EH (cell line): ENCODE data around the gene SPRR3.

Source experiments
- DNase-seq: peaks from one replicate; pipeline ENCODE4 v3.0.0-alpha.2; 2015; ENCODE audit warnings: low read depth

SPRR3 gene, protein sequence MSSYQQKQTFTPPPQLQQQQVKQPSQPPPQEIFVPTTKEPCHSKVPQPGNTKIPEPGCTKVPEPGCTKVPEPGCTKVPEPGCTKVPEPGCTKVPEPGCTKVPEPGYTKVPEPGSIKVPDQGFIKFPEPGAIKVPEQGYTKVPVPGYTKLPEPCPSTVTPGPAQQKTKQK

GRCh38 chr1:153001382-153001781, at the start of gene SPRR3:
TSS of gene SPRR3 (plus strand) at chr1:153001749. CDS start at chr1:153003021, 1,272 bp downstream.
- DNase-seq: no peak

- DNase-seq: no peak
Observed at GRCh38 chr1:152953761-152954160, 47.8 kb upstream of the SPRR3 start.

DNA sequence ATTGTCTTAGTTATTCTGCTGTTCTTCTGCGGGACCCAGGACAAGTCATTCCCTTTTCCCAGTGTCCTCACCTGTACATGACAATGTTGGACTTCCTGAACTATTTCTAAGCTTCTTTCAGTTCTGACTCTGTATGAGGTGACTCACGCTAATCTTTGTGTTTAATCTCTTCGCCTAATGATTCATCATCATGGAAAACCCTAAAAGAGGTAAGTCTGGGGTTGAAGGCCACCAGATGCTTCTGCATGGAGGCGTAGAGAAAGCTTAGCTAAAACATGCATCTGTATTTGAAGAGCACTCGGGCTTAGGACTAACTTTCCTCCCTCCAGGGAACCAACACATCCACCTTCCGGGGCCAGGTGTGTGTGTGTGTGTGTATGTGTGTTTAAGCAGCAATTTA, 47.1 kb upstream of the SPRR3 start:
- peak; percentile 1 for DNase-seq

DNA sequence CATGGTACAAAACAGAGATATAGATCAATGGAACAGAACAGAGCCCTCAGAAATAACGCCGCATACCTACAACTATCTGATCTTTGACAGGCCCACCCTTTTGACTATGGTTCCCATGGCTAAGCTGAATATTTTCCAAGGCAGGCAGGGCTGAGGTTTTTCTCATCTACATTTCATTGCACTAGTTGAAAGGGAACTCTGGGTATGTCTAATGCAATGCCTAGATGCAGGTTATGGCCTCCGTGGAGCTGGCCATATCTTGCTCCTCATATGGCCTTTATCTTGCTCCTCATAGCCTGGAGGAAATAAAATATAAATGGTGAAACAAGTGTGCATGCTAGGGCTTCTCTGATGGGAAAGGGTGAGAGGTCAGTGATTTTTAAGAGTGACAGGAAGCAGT, 44.0 kb upstream of the SPRR3 start:
- DNase-seq: no peak

DNA sequence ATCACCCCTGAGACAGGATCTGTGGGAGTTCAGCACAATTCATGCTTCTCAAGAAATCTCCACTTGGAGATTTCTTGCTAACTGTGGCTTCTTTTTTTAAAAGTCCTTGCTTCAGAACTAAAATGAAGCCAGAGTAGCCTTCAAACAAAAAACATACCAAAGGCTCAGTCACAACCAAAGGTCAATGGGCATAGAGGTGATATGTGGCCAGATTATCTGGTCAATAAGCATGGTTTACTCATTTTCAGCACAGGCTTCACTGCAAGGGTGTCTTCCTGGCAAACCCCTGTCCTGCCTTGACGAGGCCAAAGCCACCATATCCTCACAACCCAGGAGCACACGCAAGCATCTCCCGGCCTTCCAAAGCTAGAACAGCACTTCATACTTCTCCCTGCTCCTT, 42.3 kb upstream of the SPRR3 start:
- DNase-seq: no peak

- DNase-seq: no peak
Observed at GRCh38 chr1:152959801-152960451, 41.6 kb upstream of the SPRR3 start.

- no peak for DNase-seq
Observed at GRCh38 chr1:152960452-152961044, 41.0 kb upstream of the SPRR3 start.

- DNase-seq: no peak
Observed at GRCh38 chr1:152961226-152961891, 40.2 kb upstream of the SPRR3 start.

GRCh38 chr1:152962876-152963415, 38.6 kb upstream of the SPRR3 start:
- DNase-seq: no peak

DNA sequence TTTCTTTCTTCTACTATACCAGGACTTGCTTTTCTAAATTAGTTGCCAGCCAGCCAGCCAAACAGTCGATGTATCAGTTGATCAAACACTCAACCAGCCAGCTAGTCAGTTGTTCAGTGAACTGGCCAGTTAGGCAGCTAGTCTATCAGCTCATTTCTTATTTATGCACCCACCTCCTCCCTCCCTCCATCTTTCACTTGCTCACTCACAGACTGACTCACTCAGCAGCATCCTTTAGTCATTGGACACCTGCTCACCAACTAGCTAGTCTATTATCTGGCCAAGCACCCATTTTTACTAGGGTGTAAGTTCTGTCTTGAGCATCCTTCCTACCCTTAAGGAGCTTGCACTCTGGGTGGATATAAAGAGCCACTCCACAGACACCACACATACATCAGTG, 37.0 kb upstream of the SPRR3 start:
- no peak for DNase-seq

- no peak for DNase-seq
Observed at GRCh38 chr1:152965853-152966252, 35.7 kb upstream of the SPRR3 start.

DNA sequence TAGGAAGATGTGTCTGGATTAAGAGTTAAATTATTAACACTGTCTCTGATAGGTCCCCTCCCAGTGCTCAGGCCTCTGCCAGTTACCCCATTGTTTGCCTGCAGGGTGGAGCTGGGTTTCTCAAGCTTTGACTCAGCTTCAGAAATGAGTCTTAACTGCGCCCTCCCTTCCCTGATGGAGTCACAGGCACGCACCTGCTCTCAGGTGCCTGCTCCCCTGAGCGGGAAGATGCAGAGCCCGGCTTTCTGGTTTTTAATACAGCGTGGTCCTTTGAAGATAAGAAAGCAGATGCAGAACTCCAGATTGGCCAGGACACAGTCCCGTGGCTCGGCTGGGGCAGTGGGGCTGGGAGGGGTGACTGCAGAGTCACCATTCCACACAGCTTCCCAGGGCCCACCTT, 34.3 kb upstream of the SPRR3 start:
- DNase-seq: no peak

DNA sequence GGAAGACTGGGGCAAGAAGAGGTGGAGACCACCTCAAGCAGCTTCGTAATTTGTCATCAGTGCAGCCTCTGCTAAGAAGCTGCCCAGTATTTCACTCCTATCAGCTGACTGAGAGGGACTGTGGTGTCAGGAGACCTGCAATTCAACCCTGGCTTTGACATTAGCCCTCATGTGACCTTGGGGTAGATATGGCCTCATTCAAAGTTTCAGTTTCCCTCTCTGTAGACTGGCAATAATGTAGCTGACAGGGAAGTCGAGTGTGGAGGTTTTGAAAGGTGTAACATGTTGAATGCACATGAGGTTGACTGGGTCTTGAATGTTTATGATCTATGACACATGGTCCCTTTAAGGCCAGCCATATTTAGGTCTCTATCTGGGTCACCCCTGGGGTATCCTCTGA, 33.3 kb upstream of the SPRR3 start:
- DNase-seq: no peak

DNA sequence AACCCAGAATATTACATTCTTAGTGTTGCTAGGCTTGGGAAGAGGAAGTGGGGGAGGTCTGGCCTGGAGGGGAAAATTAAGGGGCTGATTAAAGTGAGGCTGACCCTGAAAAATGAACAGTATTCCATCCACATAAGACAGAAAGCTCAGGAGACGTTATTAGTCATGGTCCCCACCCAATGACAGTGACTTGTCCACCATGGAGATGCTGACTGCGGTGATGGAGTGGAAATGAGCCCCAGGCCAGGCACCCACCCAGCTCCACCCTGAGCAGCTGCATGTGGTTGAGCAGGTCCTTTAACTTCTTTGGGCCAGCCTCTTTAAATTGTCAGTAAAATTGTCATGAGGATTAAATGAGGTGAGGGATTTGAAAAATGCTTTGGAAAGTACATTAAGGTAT, 32.5 kb upstream of the SPRR3 start:
- DNase-seq: no peak

- DNase-seq: no peak
Observed at GRCh38 chr1:152970495-152970894, 31.1 kb upstream of the SPRR3 start, which contains the start of gene SPRR4. TSS of gene SPRR4 (plus strand) at chr1:152970648. CDS start at chr1:152971891, 1,243 bp downstream.

- DNase-seq: no peak
Observed at GRCh38 chr1:152972196-152972886, 29.2 kb upstream of the SPRR3 start.

DNA sequence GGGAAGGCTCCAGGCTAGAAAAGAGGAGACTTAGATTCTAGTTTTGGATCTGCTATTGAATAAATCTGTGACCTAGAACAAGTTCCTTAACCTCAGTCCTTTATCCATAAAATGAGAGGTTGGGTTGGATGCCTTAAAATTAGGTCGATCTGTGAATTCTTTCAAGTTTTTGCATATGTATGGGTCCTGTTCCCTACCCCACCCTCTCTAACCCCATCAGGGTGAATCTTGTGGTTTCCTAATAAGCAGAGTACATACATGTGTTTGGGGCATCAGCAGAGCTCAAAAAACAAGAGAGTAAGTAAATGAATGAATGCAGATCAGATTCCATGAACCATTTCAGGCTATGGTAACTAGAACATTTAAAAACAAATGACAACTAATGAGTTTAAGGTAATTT, 24.9 kb upstream of the SPRR3 start:
- DNase-seq: no peak

GRCh38 chr1:152977614-152978013, 23.9 kb upstream of the SPRR3 start:
- DNase-seq: no peak

DNA sequence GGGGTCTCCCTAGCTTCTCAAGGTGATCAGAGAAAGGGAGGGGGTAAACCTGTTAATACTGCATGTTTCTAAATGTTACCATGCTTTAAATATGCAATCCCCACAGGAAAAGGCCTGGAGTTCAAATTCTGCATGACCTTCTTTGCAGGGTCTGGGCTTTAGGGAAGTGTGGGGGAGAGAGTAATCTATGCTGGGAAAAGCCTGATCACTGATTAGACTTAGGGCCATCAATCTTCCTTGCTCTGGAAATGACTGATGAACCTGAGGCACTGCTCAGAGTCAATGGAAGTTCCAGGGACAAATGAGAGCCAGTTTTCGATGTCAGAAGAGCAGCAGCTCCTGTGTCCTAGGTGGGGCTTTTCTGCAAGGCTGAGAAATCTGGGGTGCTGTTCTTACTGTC, 20.9 kb upstream of the SPRR3 start:
- DNase-seq: no peak

DNA sequence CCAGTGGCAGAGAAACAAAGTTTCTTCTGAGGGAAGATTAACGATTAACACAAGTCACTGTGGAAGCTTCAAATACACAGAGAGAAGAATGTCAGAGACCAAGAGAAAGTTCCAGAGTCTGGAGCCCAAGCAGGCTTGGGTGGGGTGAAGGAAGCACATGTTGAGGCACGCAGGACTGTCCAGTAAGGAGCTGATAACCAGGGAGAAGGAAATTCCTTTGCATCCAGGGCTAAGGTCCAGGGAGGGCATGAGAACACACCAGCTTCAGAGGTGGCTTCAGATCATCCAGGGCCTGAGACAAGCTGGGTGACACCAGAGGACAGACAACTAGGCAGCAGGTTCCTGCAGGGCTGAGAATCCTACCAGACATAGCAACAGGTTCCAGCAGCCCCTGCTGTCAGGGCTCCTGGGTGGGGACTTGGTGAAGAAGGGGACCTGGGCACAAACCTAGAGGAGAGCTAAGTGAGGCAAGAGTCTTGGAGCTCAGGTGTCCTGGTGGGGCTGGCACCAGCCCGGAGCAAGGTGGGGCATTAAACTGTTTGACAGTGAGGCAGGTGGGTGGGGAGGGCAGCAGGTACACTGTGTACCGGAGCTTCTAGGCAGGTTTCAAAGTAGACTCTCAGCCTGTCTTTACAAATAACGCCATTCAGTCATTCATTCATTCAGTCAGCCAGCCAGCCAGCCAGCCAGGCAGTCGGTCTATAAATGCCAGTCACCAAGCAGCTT, 20.2 kb upstream of the SPRR3 start:
- no peak for DNase-seq

GRCh38 chr1:152982076-152982475, 19.5 kb upstream of the SPRR3 start:
- DNase-seq: no peak

GRCh38 chr1:152983234-152983633, 18.3 kb upstream of the SPRR3 start:
- no peak for DNase-seq
